Neural progenitor cell (in vitro differentiated cells): ENCODE measurements around the gene HCK.

Experiments used
- EZH2 ChIP-seq: fragments of 200-600 bp; sonication (generic); IDR thresholded peaks from 2 replicates; pipeline ENCODE4 v1.6.1; 2017; ENCODE audit warnings: antibody characterized with exemption, mild to moderate bottlenecking, moderate library complexity
- TF ChIP-seq, protein P1 (sequence below): fragments of 200-600 bp; sonication (generic); IDR thresholded peaks from 2 replicates; pipeline ENCODE4 v1.5.1; 2017; ENCODE audit warnings: antibody characterized with exemption, mild to moderate bottlenecking

DNA sequence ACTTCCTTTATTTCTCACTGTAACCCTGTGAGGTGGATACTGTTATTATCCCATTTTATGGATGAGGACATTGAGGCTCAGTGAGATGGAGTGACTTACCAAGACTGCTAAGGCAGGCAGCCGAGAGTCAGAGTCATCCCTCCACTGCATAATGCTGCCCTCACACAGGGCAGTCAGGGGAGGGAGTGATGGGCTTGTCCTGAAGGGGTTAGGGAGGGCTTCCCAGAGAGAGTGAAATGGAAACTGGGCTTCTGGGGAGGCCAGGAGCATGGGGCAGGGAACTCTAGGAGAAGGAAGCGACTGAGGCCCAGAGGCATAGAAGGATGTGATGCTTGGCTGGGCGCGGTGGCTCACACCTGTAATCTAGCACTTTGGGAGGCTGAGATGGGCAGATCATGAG lies 88.6 kb downstream of the HCK start:
- TF ChIP-seq, protein P1, sequence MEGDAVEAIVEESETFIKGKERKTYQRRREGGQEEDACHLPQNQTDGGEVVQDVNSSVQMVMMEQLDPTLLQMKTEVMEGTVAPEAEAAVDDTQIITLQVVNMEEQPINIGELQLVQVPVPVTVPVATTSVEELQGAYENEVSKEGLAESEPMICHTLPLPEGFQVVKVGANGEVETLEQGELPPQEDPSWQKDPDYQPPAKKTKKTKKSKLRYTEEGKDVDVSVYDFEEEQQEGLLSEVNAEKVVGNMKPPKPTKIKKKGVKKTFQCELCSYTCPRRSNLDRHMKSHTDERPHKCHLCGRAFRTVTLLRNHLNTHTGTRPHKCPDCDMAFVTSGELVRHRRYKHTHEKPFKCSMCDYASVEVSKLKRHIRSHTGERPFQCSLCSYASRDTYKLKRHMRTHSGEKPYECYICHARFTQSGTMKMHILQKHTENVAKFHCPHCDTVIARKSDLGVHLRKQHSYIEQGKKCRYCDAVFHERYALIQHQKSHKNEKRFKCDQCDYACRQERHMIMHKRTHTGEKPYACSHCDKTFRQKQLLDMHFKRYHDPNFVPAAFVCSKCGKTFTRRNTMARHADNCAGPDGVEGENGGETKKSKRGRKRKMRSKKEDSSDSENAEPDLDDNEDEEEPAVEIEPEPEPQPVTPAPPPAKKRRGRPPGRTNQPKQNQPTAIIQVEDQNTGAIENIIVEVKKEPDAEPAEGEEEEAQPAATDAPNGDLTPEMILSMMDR, result no peak
- no peak for TF ChIP-seq EZH2
